Right lobe of liver (tissue), 4 donors: ENCODE measurements around the gene STEAP4.
"Not testable (repeated sequence)": the region's sequence is repeated elsewhere in the genome, so short reads cannot be mapped to it uniquely, and the experiment has no call there.

Experiments
- CTCF ChIP-seq, 4 donors: fragments of 200-600 bp in 3 of 4; fragments of 450-650 bp in 1 of 4; IDR thresholded peaks; one replicate each; pipeline versions ENCODE4 v1.5.1 to v1.8.0; 2016 to 2022; ENCODE audit warnings: antibody characterized with exemption in 4 of 4, mild to moderate bottlenecking in 2 of 4
- POLR2A ChIP-seq: fragments of 450-650 bp; IDR thresholded peaks from one replicate; pipeline ENCODE4 v1.6.1; 2017; ENCODE audit warnings: antibody characterized with exemption, mild to moderate bottlenecking
- donor health status: DM: no; HTN: no; CAD: no.
- donor health status: DM: no; HTN: no; CAD: no.
- donor health status: DM: no; HTN: yes; CAD: no.

DNA sequence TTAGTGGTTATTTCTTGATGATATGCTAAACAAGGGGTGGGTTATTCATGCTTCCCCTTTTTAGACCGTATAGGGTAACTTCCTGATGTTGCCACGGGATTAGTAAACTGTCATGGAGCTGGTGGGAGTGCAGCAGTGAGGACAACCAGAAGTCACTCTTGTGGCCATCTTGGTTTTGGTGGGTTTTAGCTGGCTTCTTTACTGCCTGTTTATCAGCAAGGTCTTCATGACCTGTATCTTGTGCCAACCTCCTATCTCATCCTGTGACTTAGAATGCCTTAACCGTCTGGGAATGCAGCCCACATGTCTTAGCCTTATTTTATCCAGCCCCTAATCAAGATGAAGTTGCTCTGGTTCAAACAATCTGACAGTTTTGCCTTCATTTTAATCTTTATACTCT, 41.7 kb downstream of the STEAP4 start:
- not testable (repeated sequence) for TF ChIP-seq CTCF (IDR thresholded peaks at IDR 0.05); POLR2A
